Spleen (tissue), 11 donors: ENCODE results near the gene PAXIP1. TPM values are rescaled to one million over a fixed set of nuclear protein-coding genes. Genes with fewer than 3 reads are reported as not detected.

Source experiments
- DNase-seq: peaks from one replicate; pipeline ENCODE4 v3.0.0-alpha.2; 2020
- H3K27ac ChIP-seq, 8 donors: fragments of 200-600 bp; sonication (generic) in 7 of 8; 1 replicate in 4 of 8; 2 replicates in 4 of 8; pipeline versions ENCODE4 v1.5.0 to v1.8.0; 2016 to 2021; ENCODE audit warnings: inconsistent platforms in 4 of 8, mild to moderate bottlenecking in 4 of 8, moderate library complexity in 1 of 8
- H3K27me3 ChIP-seq, 7 donors: fragments of 200-600 bp; sonication (generic) in 6 of 7; replicated peaks in 1 of 7; 1 replicate in 4 of 7; 2 replicates in 3 of 7; pipeline versions ENCODE4 v1.5.0 to v1.8.0; 2016 to 2021; ENCODE audit warnings: inconsistent platforms in 3 of 7, mild to moderate bottlenecking in 1 of 7
- H3K36me3 ChIP-seq, 6 donors: fragments of 200-600 bp; sonication (generic) in 5 of 6; 1 replicate in 4 of 6; 2 replicates in 2 of 6; pipeline versions ENCODE4 v1.5.0 to v1.8.0; 2016 to 2021; ENCODE audit warnings: inconsistent platforms in 2 of 6
- H3K4me1 ChIP-seq, 6 donors: fragments of 200-600 bp; sonication (generic) in 5 of 6; 1 replicate in 3 of 6; 2 replicates in 3 of 6; pipeline versions ENCODE4 v1.5.0 to v1.8.0; 2016 to 2021; ENCODE audit warnings: inconsistent platforms in 3 of 6
- H3K4me3 ChIP-seq, 8 donors: fragments of 200-600 bp; sonication (generic) in 7 of 8; 1 replicate in 4 of 8; 2 replicates in 4 of 8; pipeline versions ENCODE4 v1.5.0 to v1.8.0; 2016 to 2021; ENCODE audit warnings: inconsistent platforms in 4 of 8, mild to moderate bottlenecking in 4 of 8, moderate library complexity in 2 of 8
- H3K9me3 ChIP-seq, 8 donors: fragments of 200-600 bp; sonication (generic) in 7 of 8; 1 replicate in 4 of 8; 2 replicates in 4 of 8; pipeline versions ENCODE4 v1.5.0 to v1.8.0; 2016 to 2021; ENCODE audit warnings: inconsistent platforms in 4 of 8
- POLR2A ChIP-seq, 3 donors: fragments of 450-650 bp; IDR thresholded peaks; one replicate each; pipeline ENCODE4 v1.5.1; 2017; ENCODE audit warnings: antibody characterized with exemption in 3 of 3, mild to moderate bottlenecking in 1 of 3
- POLR2AphosphoS5 ChIP-seq, 3 donors: sonication (generic); formaldehyde crosslinking; IDR thresholded peaks; one replicate each; pipeline ENCODE4 v1.5.1; 2017; ENCODE audit warnings: antibody characterized with exemption in 3 of 3
- WGBS, 5 donors: extraction: QIAGEN DNeasy Blood & Tissue Kit in 3 of 5; methylation state at CpG; one replicate each; pipeline versions ENCODE4 v1.1.5 to v1.1.7; 2013 to 2018; 5-methylcytosine and 5-hydroxymethylcytosine counted together
- intact Hi-C: fragments of 100-400 bp; cut with DNase I; formaldehyde crosslinking; loops from one replicate; pipeline ENCODE4 v1.15.0; 2023; ENCODE audit warnings: low total_unique reads
- polyA plus RNA-seq, 3 donors: library from polyadenylated mRNA; stranded (reverse); fragments of 200-250 nt; gene quantifications; one replicate each; pipeline ENCODE4 v1.2.1, GENCODE V29; 2013
- total RNA-seq, 7 donors: library from RNA; depleted of rRNA in 3 of 7; stranded (reverse); fragments of >200 nt in 3 of 7; fragmentation: NEBNext Ultra II Directional in 4 of 7; extraction: Animal tissue kit (Norgen Biotek cat#: 25700) in 4 of 7; gene quantifications; one replicate each; pipeline versions ENCODE4 v1.1.0 to v1.2.1, GENCODE V29; 2016 to 2021
- TF ChIP-seq, protein P1 (sequence below), 11 experiments: fragments of 200-600 bp in 7 of 11; fragments of 450-650 bp in 4 of 11; sonication (generic) in 4 of 11; IDR thresholded peaks in 8 of 11; conservative IDR thresholded peaks in 3 of 11; 1 replicate in 7 of 11; 2 replicates in 4 of 11; pipeline versions ENCODE4 v1.4.0 to v1.8.0; 2016 to 2021; ENCODE audit warnings: antibody characterized with exemption in 11 of 11, inconsistent platforms in 4 of 11, mild to moderate bottlenecking in 1 of 11
- donor health status: healthy with polysubstance abuse.
- donor health status: DM: no; HTN: no; CAD: no; lungs with moderate emphysema.
- donor health status: DM: no; HTN: no; CAD: no.
- donor health status: Bipolar disorder and iron deficiency.
- donor health status: healthy.
- donor health status: DM: no; HTN: no; CAD: no.
- donor health status: DM: yes; HTN: yes; CAD: no.

Gene PAXIP1
- total and polyA plus RNA-seq, 10 donors: 2.7 to 15.0 (median 13.3) TPM

DNA sequence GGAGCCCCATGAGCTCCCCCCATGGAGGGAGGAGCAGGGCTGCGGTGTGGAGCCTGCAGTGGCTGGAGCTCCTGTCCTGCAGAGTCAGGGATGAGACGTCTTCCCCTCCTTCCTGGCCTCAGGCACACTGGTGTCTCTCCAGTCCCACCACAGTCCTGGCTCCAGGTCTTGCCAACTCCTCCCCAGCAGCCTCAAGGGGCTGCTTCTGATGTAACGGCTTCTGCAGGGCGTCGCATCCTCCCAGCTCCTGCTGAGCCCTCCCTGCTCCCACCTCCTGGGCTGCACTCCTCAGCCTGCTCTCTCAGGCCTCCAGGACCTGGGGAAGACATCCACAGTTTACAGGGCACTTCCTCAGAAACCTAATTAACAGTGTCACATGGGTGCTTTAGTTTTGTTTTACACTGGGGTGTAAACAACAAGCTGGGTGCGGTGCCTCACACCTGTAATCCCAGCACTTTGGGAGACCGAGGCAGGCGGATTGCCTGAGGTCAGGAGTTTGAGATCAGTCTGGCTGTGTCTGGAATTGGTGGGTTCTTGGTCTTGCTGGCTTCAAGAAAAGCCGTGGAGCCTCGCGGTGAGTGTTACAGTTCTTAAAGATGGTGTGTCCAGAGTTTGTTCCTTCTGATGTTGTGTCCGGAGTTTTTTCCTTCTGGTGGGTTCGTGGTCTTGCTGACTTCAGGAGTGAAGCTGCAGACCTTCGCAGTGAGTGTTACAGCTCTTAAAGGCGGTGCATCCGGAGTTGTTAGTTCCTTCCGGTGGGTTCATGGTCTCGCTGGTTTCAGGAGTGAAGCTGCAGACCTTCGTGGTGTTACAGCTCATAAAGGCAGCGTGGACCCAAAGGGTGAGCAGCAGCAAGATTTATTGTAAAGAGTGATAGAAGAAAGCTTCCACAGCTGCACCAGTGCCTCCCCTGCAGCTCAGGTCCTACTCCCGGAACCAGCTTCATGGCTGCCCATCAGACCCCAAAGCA, 95.0 kb downstream of the PAXIP1 start:
- 62 to 74% (median 68%) methylated on average over 21 of the region's 21 CpGs for whole genome bisulfite sequencing, 5 donors
- intact Hi-C loops: no loop called here
- Histone ChIP-seq H3K4me3 (no peak overlapping the region), H3K36me3 (no peaks in the 10 kb centered on the region), H3K27ac (no peak overlapping the region), H3K27me3 (peaks cover 0 to 26% (median 0%) of the 10 kb centered on the region in 7 donors), H3K9me3 (peaks cover 0 to 18% (median 2%) of the 10 kb centered on the region in 8 donors), H3K4me1 (no peaks in the 10 kb centered on the region)
- TF ChIP-seq POLR2A (IDR thresholded peaks at IDR 0.05) (no peak), POLR2AphosphoS5 (IDR thresholded peaks at IDR 0.05) (no peak)
- TF ChIP-seq, protein P1, sequence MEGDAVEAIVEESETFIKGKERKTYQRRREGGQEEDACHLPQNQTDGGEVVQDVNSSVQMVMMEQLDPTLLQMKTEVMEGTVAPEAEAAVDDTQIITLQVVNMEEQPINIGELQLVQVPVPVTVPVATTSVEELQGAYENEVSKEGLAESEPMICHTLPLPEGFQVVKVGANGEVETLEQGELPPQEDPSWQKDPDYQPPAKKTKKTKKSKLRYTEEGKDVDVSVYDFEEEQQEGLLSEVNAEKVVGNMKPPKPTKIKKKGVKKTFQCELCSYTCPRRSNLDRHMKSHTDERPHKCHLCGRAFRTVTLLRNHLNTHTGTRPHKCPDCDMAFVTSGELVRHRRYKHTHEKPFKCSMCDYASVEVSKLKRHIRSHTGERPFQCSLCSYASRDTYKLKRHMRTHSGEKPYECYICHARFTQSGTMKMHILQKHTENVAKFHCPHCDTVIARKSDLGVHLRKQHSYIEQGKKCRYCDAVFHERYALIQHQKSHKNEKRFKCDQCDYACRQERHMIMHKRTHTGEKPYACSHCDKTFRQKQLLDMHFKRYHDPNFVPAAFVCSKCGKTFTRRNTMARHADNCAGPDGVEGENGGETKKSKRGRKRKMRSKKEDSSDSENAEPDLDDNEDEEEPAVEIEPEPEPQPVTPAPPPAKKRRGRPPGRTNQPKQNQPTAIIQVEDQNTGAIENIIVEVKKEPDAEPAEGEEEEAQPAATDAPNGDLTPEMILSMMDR (IDR thresholded peaks at IDR 0.05 in 8 of 11, conservative IDR thresholded peaks at IDR 0.05 in 3 of 11): no peak
- DNase-seq: peak; percentile 51

GRCh38 chr7:154906736-154907355, 96.1 kb downstream of the PAXIP1 start:
- Histone ChIP-seq H3K9me3 (peaks cover 0 to 18% (median 2%) of the 10 kb centered on the region in 8 donors), H3K4me3 (no peak overlapping the region), H3K36me3 (no peaks in the 10 kb centered on the region), H3K27me3 (peaks cover 0 to 26% (median 0%) of the 10 kb centered on the region in 7 donors), H3K27ac (no peak overlapping the region), H3K4me1 (no peaks in the 10 kb centered on the region)
- intact Hi-C loops: no loop called here
- peak; percentile 73 for DNase-seq
- WGBS, 5 donors: 88 to 99% (median 95%) methylated on average over 24 to 41 of the region's 41 CpGs
- TF ChIP-seq POLR2A (IDR thresholded peaks at IDR 0.05): no peak

DNA sequence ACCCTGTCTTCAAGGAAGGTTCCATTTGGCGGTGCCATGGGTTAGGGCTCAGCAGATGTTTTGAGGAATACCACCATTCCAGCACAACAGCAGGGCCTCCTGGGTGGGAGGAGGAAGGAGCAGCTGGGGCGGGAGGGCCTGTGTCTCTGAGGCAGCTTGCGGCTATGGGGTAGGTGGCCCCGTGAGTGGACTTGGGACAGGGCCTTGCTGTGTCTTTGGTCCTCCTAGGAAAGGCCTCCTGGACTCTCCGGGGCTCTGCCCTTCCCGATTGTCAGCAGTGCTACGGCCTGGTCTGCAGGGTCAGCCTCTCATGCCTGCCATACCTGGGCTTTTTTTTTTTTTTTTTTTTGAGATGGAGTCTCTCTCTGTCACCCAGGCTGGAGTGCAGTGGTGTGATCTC, 96.7 kb downstream of the PAXIP1 start:
- peaks cover 0 to 16% (median 2%) of the 10 kb centered on the region in 8 donors for H3K9me3 ChIP-seq
- H3K36me3 ChIP-seq: no peaks in the 10 kb centered on the region
- 83 to 92% (median 89%) methylated on average over 7 of the region's 7 CpGs for WGBS, 5 donors
- TF ChIP-seq, protein P1 (IDR thresholded peaks at IDR 0.05 in 8 of 11, conservative IDR thresholded peaks at IDR 0.05 in 3 of 11): no peak
- TF ChIP-seq POLR2A (IDR thresholded peaks at IDR 0.05): no peak
- TF ChIP-seq POLR2AphosphoS5 (IDR thresholded peaks at IDR 0.05): no peak
- DNase-seq: peak; percentile 35
- H3K27ac ChIP-seq: no peak overlapping the region
- peaks cover 0 to 26% (median 0%) of the 10 kb centered on the region in 7 donors for H3K27me3 ChIP-seq
- no peaks in the 10 kb centered on the region for H3K4me1 ChIP-seq
- no peak overlapping the region for H3K4me3 ChIP-seq
- intact Hi-C loops: no loop called here

DNA sequence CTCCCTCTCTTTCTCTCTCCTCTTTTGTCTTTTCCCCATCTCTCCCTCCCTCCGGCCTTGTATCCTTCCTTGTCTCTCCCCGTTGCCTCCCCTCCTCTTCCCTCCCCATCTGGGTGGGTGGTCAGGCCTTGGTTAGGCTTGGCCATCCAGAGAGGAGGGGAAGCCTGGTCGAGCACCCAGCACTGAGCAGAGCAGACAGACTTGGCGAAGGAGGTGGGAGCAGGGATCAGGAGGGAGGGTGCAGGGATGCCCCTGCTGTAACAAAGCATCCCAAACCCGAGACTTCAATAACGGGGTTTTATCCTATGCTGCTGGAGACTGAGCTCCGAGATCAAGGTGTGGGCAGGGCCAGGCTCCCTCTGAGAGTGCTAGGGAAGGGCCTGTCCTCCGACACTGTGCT, 97.3 kb downstream of the PAXIP1 start:
- Histone ChIP-seq H3K9me3 (peaks cover 0 to 10% (median 0%) of the 10 kb centered on the region in 8 donors), H3K27ac (no peak overlapping the region), H3K27me3 (peaks cover 0 to 26% (median 0%) of the 10 kb centered on the region in 7 donors), H3K36me3 (no peaks in the 10 kb centered on the region), H3K4me3 (no peak overlapping the region), H3K4me1 (no peaks in the 10 kb centered on the region)
- intact Hi-C loops: no loop called here
- DNase-seq: peak; percentile 59
- 73 to 87% (median 82%) methylated on average over 8 of the region's 8 CpGs for WGBS, 5 donors
- TF ChIP-seq POLR2A (IDR thresholded peaks at IDR 0.05) (no peak), POLR2AphosphoS5 (IDR thresholded peaks at IDR 0.05) (no peak)
- TF ChIP-seq, protein P1 (IDR thresholded peaks at IDR 0.05 in 8 of 11, conservative IDR thresholded peaks at IDR 0.05 in 3 of 11): no peak
